ENCODE data around the gene GDF10. TPM values are rescaled to one million over a fixed set of nuclear protein-coding genes. Genes with fewer than 3 reads are reported as not detected.

The GDF10 gene
- total RNA-seq, 4 donors from 2014 or later, result 3.6 to 9.6 (median 7.3) TPM

DNA sequence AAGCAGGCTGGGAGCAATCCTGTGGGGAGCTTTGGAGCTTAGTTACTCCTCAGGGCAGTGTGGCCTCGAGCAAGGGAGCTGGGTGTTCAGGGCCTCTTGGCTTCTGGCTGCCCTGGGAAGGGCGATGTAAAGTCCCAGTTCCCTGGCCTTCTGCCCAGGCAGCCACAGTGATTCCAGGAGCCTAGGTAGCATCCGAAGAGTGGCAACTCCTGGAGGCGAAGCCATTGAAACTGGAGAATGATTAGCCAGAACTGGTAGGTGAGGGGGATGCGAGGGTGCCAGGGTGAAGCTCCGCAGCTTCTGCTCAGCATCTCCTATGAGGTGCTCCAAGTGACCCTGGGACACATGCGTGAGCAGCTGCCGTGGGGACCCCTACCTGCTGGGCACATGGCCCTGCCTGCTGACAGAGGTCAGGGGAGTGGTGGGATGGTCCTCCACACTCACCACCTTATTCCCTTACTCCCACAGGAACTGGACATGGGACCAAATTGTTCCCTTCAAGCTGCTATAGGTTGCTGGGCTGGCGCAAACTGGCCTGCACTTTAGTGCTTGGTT is 14.5 kb downstream of the GDF10 start:
- Histone ChIP-seq H3K36me3 (no peaks in the 10 kb centered on the region), H3K27me3 (no peaks in the 10 kb centered on the region), H3K27ac (no peak overlapping the region), H3K9me3 (no peaks in the 10 kb centered on the region), H3K4me3 (replicated peaks in 1 of 3) (no peak overlapping the region), H3K4me1 (peaks cover 0 to 8% of the 10 kb centered on the region in 2 donors)
- no peak for DNase-seq
- TF ChIP-seq, protein P1, sequence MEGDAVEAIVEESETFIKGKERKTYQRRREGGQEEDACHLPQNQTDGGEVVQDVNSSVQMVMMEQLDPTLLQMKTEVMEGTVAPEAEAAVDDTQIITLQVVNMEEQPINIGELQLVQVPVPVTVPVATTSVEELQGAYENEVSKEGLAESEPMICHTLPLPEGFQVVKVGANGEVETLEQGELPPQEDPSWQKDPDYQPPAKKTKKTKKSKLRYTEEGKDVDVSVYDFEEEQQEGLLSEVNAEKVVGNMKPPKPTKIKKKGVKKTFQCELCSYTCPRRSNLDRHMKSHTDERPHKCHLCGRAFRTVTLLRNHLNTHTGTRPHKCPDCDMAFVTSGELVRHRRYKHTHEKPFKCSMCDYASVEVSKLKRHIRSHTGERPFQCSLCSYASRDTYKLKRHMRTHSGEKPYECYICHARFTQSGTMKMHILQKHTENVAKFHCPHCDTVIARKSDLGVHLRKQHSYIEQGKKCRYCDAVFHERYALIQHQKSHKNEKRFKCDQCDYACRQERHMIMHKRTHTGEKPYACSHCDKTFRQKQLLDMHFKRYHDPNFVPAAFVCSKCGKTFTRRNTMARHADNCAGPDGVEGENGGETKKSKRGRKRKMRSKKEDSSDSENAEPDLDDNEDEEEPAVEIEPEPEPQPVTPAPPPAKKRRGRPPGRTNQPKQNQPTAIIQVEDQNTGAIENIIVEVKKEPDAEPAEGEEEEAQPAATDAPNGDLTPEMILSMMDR (IDR thresholded peaks at IDR 0.05), result no peak
- TF ChIP-seq POLR2A (IDR thresholded peaks at IDR 0.05), result no peak
- intact Hi-C loops (cut with DNase I), result loop anchor here (5.0 kb wide), 1 partner anchor 287 kb away; no protein-coding TSS in a partner anchor
- 90 to 93% methylated on average over 8 to 9 of the region's 9 CpGs for WGBS, 2 donors

DNA sequence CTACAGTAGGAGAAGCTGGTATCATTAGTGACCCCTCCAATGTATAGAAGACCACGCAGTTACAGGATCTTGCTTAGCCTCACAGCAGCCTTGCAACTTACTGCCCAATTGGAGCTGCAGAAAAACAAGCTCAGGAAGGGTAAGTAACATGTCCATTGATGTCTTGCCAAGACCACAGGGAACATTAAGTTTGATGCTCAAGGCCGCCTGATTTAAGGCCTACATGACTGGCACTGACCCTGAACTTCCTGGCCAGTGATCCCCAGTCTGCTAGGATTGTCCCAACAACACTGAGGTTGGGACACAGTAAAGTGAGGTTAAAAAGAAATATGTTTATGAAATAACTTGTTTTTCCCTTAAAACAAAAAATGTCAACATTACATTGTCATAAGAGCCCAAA is 15.4 kb downstream of the GDF10 start:
- H3K9me3 ChIP-seq, result no peaks in the 10 kb centered on the region
- intact Hi-C loops (cut with DNase I), result no loop called here
- no peak overlapping the region for H3K27ac ChIP-seq
- no peak for DNase-seq
- no peak for TF ChIP-seq POLR2A (IDR thresholded peaks at IDR 0.05)
- TF ChIP-seq, protein P1 (IDR thresholded peaks at IDR 0.05), result no peak
- no peak overlapping the region for H3K4me3 ChIP-seq (replicated peaks in 1 of 3)
- no peaks in the 10 kb centered on the region for H3K27me3 ChIP-seq
- WGBS, 2 donors, result 87 to 98% methylated on average over 2 of the region's 2 CpGs
- H3K4me1 ChIP-seq, result peaks cover 0 to 7% of the 10 kb centered on the region in 2 donors
- no peaks in the 10 kb centered on the region for H3K36me3 ChIP-seq

DNA sequence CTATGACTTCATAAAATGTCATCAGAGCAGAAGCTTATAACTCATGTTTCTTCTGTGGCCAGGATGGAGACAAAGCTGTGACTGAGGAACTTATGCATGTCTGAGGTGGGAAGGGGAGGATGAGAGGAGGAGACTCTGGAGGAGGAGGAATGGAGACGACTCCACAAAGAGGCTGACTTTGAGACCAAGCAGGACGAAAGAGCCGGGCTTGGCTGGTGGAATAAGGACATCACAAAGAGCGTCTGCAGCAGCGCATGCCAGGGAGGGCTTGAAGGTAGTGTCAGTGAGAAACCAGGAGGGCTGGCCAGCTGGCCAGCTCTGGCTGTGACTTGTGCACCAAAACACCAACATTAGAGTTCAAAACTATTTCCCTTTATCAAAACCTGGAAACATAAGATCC is 16.1 kb downstream of the GDF10 start:
- DNase-seq, result no peak
- H3K36me3 ChIP-seq, result no peaks in the 10 kb centered on the region
- no peaks in the 10 kb centered on the region for H3K9me3 ChIP-seq
- H3K27ac ChIP-seq, result no peak overlapping the region
- 76 to 80% methylated on average over 5 of the region's 5 CpGs for WGBS, 2 donors
- peaks cover 0 to 7% of the 10 kb centered on the region in 2 donors for H3K4me1 ChIP-seq
- no peak for TF ChIP-seq POLR2A (IDR thresholded peaks at IDR 0.05)
- TF ChIP-seq, protein P1 (IDR thresholded peaks at IDR 0.05), result no peak
- intact Hi-C loops (cut with DNase I), result no loop called here
- no peaks in the 10 kb centered on the region for H3K27me3 ChIP-seq
- no peak overlapping the region for H3K4me3 ChIP-seq (replicated peaks in 1 of 3)

DNA sequence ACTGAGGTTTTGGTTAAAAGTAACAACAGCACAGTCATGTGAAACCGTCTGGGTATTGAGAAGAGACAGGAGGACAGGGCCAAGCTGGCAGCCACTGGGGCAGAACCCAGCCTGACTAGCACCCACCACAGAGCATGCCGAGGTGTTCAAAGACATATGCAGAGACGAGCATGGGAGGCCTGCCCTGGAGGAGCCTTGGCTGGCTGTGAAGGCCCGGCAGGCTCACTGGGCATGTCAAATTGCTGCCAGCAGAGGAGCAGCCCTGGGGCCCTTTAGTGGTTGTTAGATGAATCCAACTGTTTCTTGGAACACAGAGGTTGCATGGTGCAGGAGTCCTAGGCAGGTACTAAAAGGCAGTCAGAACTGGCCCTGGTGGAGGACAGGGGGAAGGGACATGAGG is 17.3 kb downstream of the GDF10 start:
- Histone ChIP-seq H3K9me3 (no peaks in the 10 kb centered on the region), H3K4me3 (replicated peaks in 1 of 3) (no peak overlapping the region), H3K27ac (no peak overlapping the region), H3K36me3 (no peaks in the 10 kb centered on the region), H3K27me3 (no peaks in the 10 kb centered on the region), H3K4me1 (no peaks in the 10 kb centered on the region)
- intact Hi-C loops (cut with DNase I), result no loop called here
- TF ChIP-seq, protein P1 (IDR thresholded peaks at IDR 0.05), result no peak
- WGBS, 2 donors, result 67 to 85% methylated on average over 4 of the region's 4 CpGs
- DNase-seq, result no peak

DNA sequence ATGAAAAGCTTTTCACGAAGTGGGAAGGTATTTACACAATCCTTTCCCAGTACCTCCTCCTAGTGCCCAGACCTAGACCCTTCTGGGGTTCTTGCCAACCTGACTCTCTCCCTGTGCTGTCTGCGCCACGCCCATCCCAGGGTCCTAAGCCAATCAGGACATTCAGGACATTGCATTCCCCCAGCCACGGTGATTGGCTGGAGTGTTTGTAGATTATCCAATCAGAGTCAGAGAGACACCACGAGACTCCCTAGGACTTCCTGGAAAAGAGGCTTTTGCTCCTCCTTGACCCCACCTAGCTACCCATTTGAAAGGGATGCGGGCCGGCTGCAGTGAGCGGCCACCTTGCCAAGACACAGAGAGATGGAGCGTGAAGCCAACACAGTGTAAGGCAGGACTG is 18.7 kb downstream of the GDF10 start:
- no peak overlapping the region for H3K4me3 ChIP-seq (replicated peaks in 1 of 3)
- TF ChIP-seq POLR2A (IDR thresholded peaks at IDR 0.05), result no peak
- TF ChIP-seq, protein P1 (IDR thresholded peaks at IDR 0.05), result no peak
- H3K27ac ChIP-seq, result no peak overlapping the region
- H3K4me1 ChIP-seq, result no peaks in the 10 kb centered on the region
- H3K36me3 ChIP-seq, result no peaks in the 10 kb centered on the region
- no peak for DNase-seq
- no peaks in the 10 kb centered on the region for H3K9me3 ChIP-seq
- 87 to 90% methylated on average over 9 of the region's 9 CpGs for WGBS, 2 donors
- H3K27me3 ChIP-seq, result no peaks in the 10 kb centered on the region
- intact Hi-C loops (cut with DNase I), result no loop called here
